HUES6 (cell line): ENCODE data around the gene DENND10.
A peak's percentile ranks its signal among the peaks of the same experiment; 100 is the strongest.

Source experiments
- H3K27ac ChIP-seq: 2 replicates; pipeline ENCODE4 v1.7.0; 2013; ENCODE audit warnings: low read depth, mild to moderate bottlenecking, low read length, inconsistent platforms
- H3K27me3 ChIP-seq: 2 replicates; pipeline ENCODE4 v1.6.1; 2013; ENCODE audit warnings: low read length; ENCODE audit not compliant: control insufficient read depth, insufficient read depth
- H3K36me3 ChIP-seq: 2 replicates; pipeline ENCODE4 v1.6.1; 2013; ENCODE audit warnings: low read length; ENCODE audit not compliant: control insufficient read depth, insufficient read depth
- H3K4me1 ChIP-seq: 2 replicates; pipeline ENCODE4 v1.6.1; 2013; ENCODE audit warnings: low read length; ENCODE audit not compliant: control insufficient read depth, insufficient read depth
- H3K4me3 ChIP-seq: 2 replicates; pipeline ENCODE4 v1.5.1; 2013; ENCODE audit warnings: low read depth, low read length
- H3K9ac ChIP-seq: one replicate; pipeline ENCODE4 v1.6.1; 2013; ENCODE audit warnings: mild to moderate bottlenecking, low read length
- H3K9me3 ChIP-seq: 2 replicates; pipeline ENCODE4 v1.6.1; 2013; ENCODE audit warnings: low read depth, low read length; ENCODE audit not compliant: control insufficient read depth, insufficient read depth

The DENND10 gene

GRCh38 chr10:119153661-119154060 lies 49.7 kb downstream of the DENND10 start:
- Histone ChIP-seq H3K27ac (no peak overlapping the region), H3K9ac (no peak overlapping the region), H3K27me3 (no peaks in the 10 kb centered on the region), H3K36me3 (peaks cover 57% of the 10 kb centered on the region), H3K4me1 (no peaks in the 10 kb centered on the region), H3K4me3 (no peak overlapping the region), H3K9me3 (no peaks in the 10 kb centered on the region)

- no peak overlapping the region for H3K9ac ChIP-seq
- no peaks in the 10 kb centered on the region; the same call in 1 of the 2 replicates for H3K4me1 ChIP-seq
- no peak overlapping the region for H3K4me3 ChIP-seq
- H3K27me3 ChIP-seq, result no peaks in the 10 kb centered on the region
- H3K36me3 ChIP-seq, result peaks cover 43% of the 10 kb centered on the region
- H3K9me3 ChIP-seq, result no peaks in the 10 kb centered on the region
- H3K27ac ChIP-seq, result no peak overlapping the region
Observed at GRCh38 chr10:119159332-119159731, 55.4 kb downstream of the DENND10 start.

- no peaks in the 10 kb centered on the region for H3K9me3 ChIP-seq
- no peak overlapping the region for H3K4me3 ChIP-seq
- H3K9ac ChIP-seq, result no peak overlapping the region
- H3K36me3 ChIP-seq, result peaks cover 20% of the 10 kb centered on the region
- H3K27me3 ChIP-seq, result no peaks in the 10 kb centered on the region
- no peak overlapping the region for H3K27ac ChIP-seq
- H3K4me1 ChIP-seq, result peaks cover 4% of the 10 kb centered on the region; the same call in 1 of the 2 replicates
Observed at GRCh38 chr10:119161680-119162451, 58.0 kb downstream of the DENND10 start.

GRCh38 chr10:119162452-119163092 lies 58.7 kb downstream of the DENND10 start:
- Histone ChIP-seq H3K4me1 (peaks cover 4% of the 10 kb centered on the region; the same call in 1 of the 2 replicates), H3K9me3 (no peaks in the 10 kb centered on the region), H3K36me3 (peaks cover 21% of the 10 kb centered on the region), H3K4me3 (no peak overlapping the region), H3K9ac (no peak overlapping the region), H3K27me3 (no peaks in the 10 kb centered on the region), H3K27ac (no peak overlapping the region)

- Histone ChIP-seq H3K9ac (peak within 1 kb of the TSS; percentile 72), H3K36me3 (peaks cover 31% of the 10 kb centered on the region), H3K27ac (no peak within 1 kb of the TSS; the same call in 1 of the 2 replicates), H3K9me3 (no peaks in the 10 kb centered on the region), H3K4me1 (peaks cover 4% of the 10 kb centered on the region; the same call in 1 of the 2 replicates), H3K4me3 (peak within 1 kb of the TSS; percentile 72), H3K27me3 (no peaks in the 10 kb centered on the region)
Observed at GRCh38 chr10:119165171-119166117, 61.5 kb downstream of the DENND10 start, which contains the start of gene SFXN4. Gene SFXN4, minus strand, starts transcription at chr10:119165714. Its CDS starts 67 bp downstream, at chr10:119165647.

- Histone ChIP-seq H3K4me1 (peaks cover 4% of the 10 kb centered on the region; the same call in 1 of the 2 replicates), H3K4me3 (peak overlapping the region; percentile 72), H3K9ac (peak overlapping the region; percentile 72), H3K9me3 (no peaks in the 10 kb centered on the region), H3K27ac (no peak overlapping the region), H3K27me3 (no peaks in the 10 kb centered on the region), H3K36me3 (peaks cover 34% of the 10 kb centered on the region)
Observed at GRCh38 chr10:119166118-119166500, 62.2 kb downstream of the DENND10 start.

GRCh38 chr10:119166564-119166963 lies 62.7 kb downstream of the DENND10 start:
- Histone ChIP-seq H3K4me3 (no peak overlapping the region), H3K36me3 (peaks cover 38% of the 10 kb centered on the region), H3K4me1 (peaks cover 4% of the 10 kb centered on the region; the same call in 1 of the 2 replicates), H3K9me3 (no peaks in the 10 kb centered on the region), H3K27ac (no peak overlapping the region), H3K9ac (no peak overlapping the region), H3K27me3 (no peaks in the 10 kb centered on the region)

- Histone ChIP-seq H3K9ac (no peak overlapping the region), H3K27ac (no peak overlapping the region), H3K27me3 (no peaks in the 10 kb centered on the region), H3K4me1 (peaks cover 4% of the 10 kb centered on the region; the same call in 1 of the 2 replicates), H3K9me3 (no peaks in the 10 kb centered on the region), H3K4me3 (no peak overlapping the region), H3K36me3 (peaks cover 43% of the 10 kb centered on the region)
Observed at GRCh38 chr10:119167041-119167440, 63.1 kb downstream of the DENND10 start.

GRCh38 chr10:119174109-119174508 lies 70.2 kb downstream of the DENND10 start:
- Histone ChIP-seq H3K4me3 (no peak overlapping the region), H3K9me3 (no peaks in the 10 kb centered on the region), H3K27me3 (no peaks in the 10 kb centered on the region), H3K9ac (no peak overlapping the region), H3K27ac (no peak overlapping the region), H3K36me3 (peaks cover 66% of the 10 kb centered on the region), H3K4me1 (peaks cover 4% of the 10 kb centered on the region)

GRCh38 chr10:119176166-119176565 lies 72.3 kb downstream of the DENND10 start:
- H3K9me3 ChIP-seq, result no peaks in the 10 kb centered on the region
- H3K4me1 ChIP-seq, result peaks cover 4% of the 10 kb centered on the region
- no peak overlapping the region for H3K27ac ChIP-seq
- H3K9ac ChIP-seq, result no peak overlapping the region
- H3K36me3 ChIP-seq, result peaks cover 49% of the 10 kb centered on the region
- H3K27me3 ChIP-seq, result no peaks in the 10 kb centered on the region
- H3K4me3 ChIP-seq, result no peak overlapping the region
